H9 (cell line): Measurements from ENCODE around the gene ZBTB38. TPM values are rescaled to one million over a fixed set of nuclear protein-coding genes. Genes with fewer than 3 reads are reported as not detected.

Source experiments
- DNase-seq: peaks from one replicate; pipeline ENCODE4 v3.0.0-alpha.2; 2017
- H2AFZ ChIP-seq: one replicate; pipeline ENCODE4 v1.6.1; 2013; ENCODE audit warnings: mild to moderate bottlenecking, low read length, control low read depth, moderate library complexity
- H2AK5ac ChIP-seq: 2 replicates; pipeline ENCODE4 v1.6.1; 2013; ENCODE audit warnings: low read length, control low read depth, mixed read lengths; ENCODE audit not compliant: insufficient read length
- H2BK120ac ChIP-seq: one replicate; pipeline ENCODE4 v1.6.1; 2013; ENCODE audit warnings: low read depth, mild to moderate bottlenecking, low read length, control low read depth, inconsistent platforms; ENCODE audit not compliant: poor library complexity, severe bottlenecking
- H2BK12ac ChIP-seq: 2 replicates; pipeline ENCODE4 v1.6.1; 2013; ENCODE audit warnings: low read length, control low read depth, mixed read lengths, low read depth; ENCODE audit not compliant: insufficient read length
- H2BK15ac ChIP-seq: 2 replicates; pipeline ENCODE4 v1.6.1; 2013; ENCODE audit warnings: low read depth, low read length, control low read depth
- H2BK20ac ChIP-seq: one replicate; pipeline ENCODE4 v1.6.1; 2013; ENCODE audit warnings: low read depth, mild to moderate bottlenecking, low read length, control low read depth, inconsistent platforms; ENCODE audit not compliant: poor library complexity, severe bottlenecking
- H2BK5ac ChIP-seq: 2 replicates; pipeline ENCODE4 v1.6.1; 2013; ENCODE audit warnings: low read length, control low read depth, mixed read lengths; ENCODE audit not compliant: insufficient read length
- H3K14ac ChIP-seq: 2 replicates; pipeline ENCODE4 v1.6.1; 2013; ENCODE audit warnings: low read length, control low read depth; ENCODE audit not compliant: insufficient read depth
- H3K18ac ChIP-seq: 2 replicates; pipeline ENCODE4 v1.6.1; 2013; ENCODE audit warnings: low read depth, mild to moderate bottlenecking, mixed read lengths, low read length, control low read depth; ENCODE audit not compliant: insufficient read length
- H3K23ac ChIP-seq: 2 replicates; pipeline ENCODE4 v1.6.1; 2013; ENCODE audit warnings: low read length, control low read depth, mixed read lengths, low read depth; ENCODE audit not compliant: insufficient read length
- H3K23me2 ChIP-seq: 2 replicates; pipeline ENCODE4 v1.6.1; 2013; ENCODE audit warnings: low read depth, mild to moderate bottlenecking, mixed read lengths, low read length, control low read depth; ENCODE audit not compliant: insufficient read length, poor library complexity, severe bottlenecking
- H3K27ac ChIP-seq: 2 replicates; pipeline ENCODE4 v1.5.1; 2013; ENCODE audit warnings: low read length, control low read depth, mixed read lengths, low read depth; ENCODE audit not compliant: insufficient read length
- H3K27me3 ChIP-seq: 2 replicates; pipeline ENCODE4 v1.6.1; 2013; ENCODE audit warnings: low read length, control low read depth, inconsistent platforms; ENCODE audit not compliant: insufficient read depth
- H3K4ac ChIP-seq: 2 replicates; pipeline ENCODE4 v1.6.1; 2013; ENCODE audit warnings: low read depth, mild to moderate bottlenecking, control low read depth, inconsistent platforms, low read length, moderate library complexity
- H3K4me1 ChIP-seq: 2 replicates; pipeline ENCODE4 v1.6.1; 2013; ENCODE audit warnings: low read length, control low read depth, inconsistent platforms; ENCODE audit not compliant: insufficient read depth
- H3K4me2 ChIP-seq: 2 replicates; pipeline ENCODE4 v1.6.1; 2013; ENCODE audit warnings: low read length, control low read depth, mixed read lengths; ENCODE audit not compliant: insufficient read length, insufficient read depth
- H3K56ac ChIP-seq: 2 replicates; pipeline ENCODE4 v1.6.1; 2013; ENCODE audit warnings: low read depth, mild to moderate bottlenecking, mixed read lengths, low read length, control low read depth; ENCODE audit not compliant: insufficient read length
- H3K79me1 ChIP-seq: 2 replicates; pipeline ENCODE4 v1.6.1; 2013; ENCODE audit warnings: low read depth, mild to moderate bottlenecking, moderate library complexity, low read length, control low read depth, inconsistent platforms; ENCODE audit not compliant: insufficient read depth, poor library complexity, severe bottlenecking
- H3K79me2 ChIP-seq: 2 replicates; pipeline ENCODE4 v1.6.1; 2013; ENCODE audit warnings: low read length, control low read depth, inconsistent platforms; ENCODE audit not compliant: insufficient read depth
- H3K9ac ChIP-seq: 2 replicates; pipeline ENCODE4 v1.6.1; 2013; ENCODE audit warnings: low read length, control low read depth, mixed read lengths; ENCODE audit not compliant: insufficient read length; ENCODE audit errors: extremely low read depth
- H3K9me3 ChIP-seq: one replicate; pipeline ENCODE4 v1.6.1; 2013; ENCODE audit warnings: low read depth, low read length, inconsistent platforms; ENCODE audit not compliant: control insufficient read depth
- H3T11ph ChIP-seq: one replicate; pipeline ENCODE4 v1.6.1; 2013; ENCODE audit warnings: mild to moderate bottlenecking, low read length, control low read depth, inconsistent platforms
- H4K20me1 ChIP-seq: one replicate; pipeline ENCODE4 v1.6.1; 2013; ENCODE audit not compliant: control insufficient read depth, insufficient read length, insufficient read depth
- H4K5ac ChIP-seq: 2 replicates; pipeline ENCODE4 v1.6.1; 2013; ENCODE audit warnings: low read depth, mild to moderate bottlenecking, mixed read lengths, low read length, control low read depth; ENCODE audit not compliant: insufficient read length
- H4K8ac ChIP-seq: replicated peaks from 2 replicates; pipeline ENCODE4 v1.6.1; 2013; ENCODE audit warnings: low read length, control low read depth, mixed read lengths, low read depth; ENCODE audit not compliant: insufficient read length
- H4K91ac ChIP-seq: 2 replicates; pipeline ENCODE4 v1.6.1; 2013; ENCODE audit warnings: low read depth, mild to moderate bottlenecking, moderate library complexity, mixed read lengths, low read length, control low read depth; ENCODE audit not compliant: insufficient read length
- H3K27ac Mint-ChIP-seq, 3 experiments: 2 replicates in 2 of 3; 3 replicates in 1 of 3; pipeline ENCODE4 v1.8.0; 2020 to 2021; ENCODE audit warnings: mixed read lengths in 3 of 3, mild to moderate bottlenecking in 1 of 3, moderate library complexity in 1 of 3
- H3K27me3 Mint-ChIP-seq: 2 replicates; pipeline ENCODE4 v1.8.0; 2021; ENCODE audit warnings: low read depth, mild to moderate bottlenecking, moderate library complexity, mixed read lengths
- H3K36me3 Mint-ChIP-seq, 3 experiments: 2 replicates in 2 of 3; 3 replicates in 1 of 3; pipeline ENCODE4 v1.8.0; 2020 to 2021; ENCODE audit warnings: low read depth in 3 of 3, mixed read lengths in 3 of 3; ENCODE audit not compliant: insufficient read depth in 1 of 3
- H3K4me1 Mint-ChIP-seq, 2 experiments: 2 replicates each; pipeline ENCODE4 v1.8.0; 2020; ENCODE audit warnings: mixed read lengths in 2 of 2
- H3K4me3 Mint-ChIP-seq, 2 experiments: 2 replicates in 1 of 2; 3 replicates in 1 of 2; pipeline ENCODE4 v1.8.0; 2020 to 2021; ENCODE audit warnings: mild to moderate bottlenecking in 2 of 2, mixed read lengths in 2 of 2, moderate library complexity in 1 of 2
- H3K9me3 Mint-ChIP-seq, 2 experiments: 2 replicates in 1 of 2; 3 replicates in 1 of 2; pipeline ENCODE4 v1.8.0; 2020; ENCODE audit warnings: mild to moderate bottlenecking in 2 of 2, mixed read lengths in 2 of 2, moderate library complexity in 1 of 2
- WGBS: extraction: QIAGEN DNeasy Blood & Tissue Kit; methylation state at CpG from one replicate; pipeline ENCODE4 v1.1.7; 2013; ENCODE audit warnings: missing lambda C conversion rate, low lambda C conversion rate, mixed read lengths; ENCODE audit not compliant: insufficient read length; ENCODE audit errors: extremely low coverage; 5-methylcytosine and 5-hydroxymethylcytosine counted together
- total RNA-seq: library from RNA; stranded (reverse); gene quantifications from 2 replicates; pipeline ENCODE4 v1.2.1, GENCODE V29; 2021
- TF ChIP-seq, protein P1 (sequence below): fragments of 200-600 bp; sonication (generic); conservative IDR thresholded peaks from 3 replicates; pipeline ENCODE4 v1.8.0; 2021; ENCODE audit warnings: antibody characterized with exemption, mild to moderate bottlenecking

Gene ZBTB38
- total RNA-seq, 1 experiment from 2014 or later, result 14.6 TPM

DNA sequence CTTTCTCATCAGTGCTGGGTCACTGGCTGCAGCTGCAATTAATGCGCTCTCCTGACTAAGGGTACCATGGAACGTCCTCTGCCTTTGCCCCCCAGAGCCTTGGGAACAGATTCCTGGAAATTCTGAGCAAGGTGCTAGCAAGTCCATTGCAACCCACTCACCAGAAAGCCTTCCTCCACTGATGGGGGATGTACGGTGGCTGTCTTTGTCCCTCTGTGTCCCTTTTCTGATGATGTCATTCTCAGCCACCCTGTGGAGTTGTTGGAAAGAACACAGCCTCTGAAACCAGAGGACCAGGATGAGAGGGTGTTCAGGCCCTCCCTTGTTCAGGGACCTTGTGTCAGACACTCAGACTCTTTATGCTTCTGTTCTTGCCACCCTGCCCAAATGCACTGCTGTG, 38.1 kb upstream of the ZBTB38 start:
- no peaks in the 10 kb centered on the region for H3K27me3 ChIP-seq
- no peaks in the 10 kb centered on the region for H3K9me3 Mint-ChIP-seq
- H2BK20ac ChIP-seq, result no peak overlapping the region
- no peak overlapping the region for H2BK120ac ChIP-seq
- no peak overlapping the region for H3K27ac Mint-ChIP-seq
- no peak overlapping the region for H3K23ac ChIP-seq
- peaks cover 2% of the 10 kb centered on the region; the same call in 1 of the 2 replicates for H3K4me1 ChIP-seq
- no peak overlapping the region for H4K8ac ChIP-seq
- no peak overlapping the region for H2BK15ac ChIP-seq
- H3K4me1 Mint-ChIP-seq, result peaks cover 17% of the 10 kb centered on the region in 2 experiments
- no peak overlapping the region for H3K18ac ChIP-seq
- H4K91ac ChIP-seq, result no peak overlapping the region
- TF ChIP-seq, protein P1, sequence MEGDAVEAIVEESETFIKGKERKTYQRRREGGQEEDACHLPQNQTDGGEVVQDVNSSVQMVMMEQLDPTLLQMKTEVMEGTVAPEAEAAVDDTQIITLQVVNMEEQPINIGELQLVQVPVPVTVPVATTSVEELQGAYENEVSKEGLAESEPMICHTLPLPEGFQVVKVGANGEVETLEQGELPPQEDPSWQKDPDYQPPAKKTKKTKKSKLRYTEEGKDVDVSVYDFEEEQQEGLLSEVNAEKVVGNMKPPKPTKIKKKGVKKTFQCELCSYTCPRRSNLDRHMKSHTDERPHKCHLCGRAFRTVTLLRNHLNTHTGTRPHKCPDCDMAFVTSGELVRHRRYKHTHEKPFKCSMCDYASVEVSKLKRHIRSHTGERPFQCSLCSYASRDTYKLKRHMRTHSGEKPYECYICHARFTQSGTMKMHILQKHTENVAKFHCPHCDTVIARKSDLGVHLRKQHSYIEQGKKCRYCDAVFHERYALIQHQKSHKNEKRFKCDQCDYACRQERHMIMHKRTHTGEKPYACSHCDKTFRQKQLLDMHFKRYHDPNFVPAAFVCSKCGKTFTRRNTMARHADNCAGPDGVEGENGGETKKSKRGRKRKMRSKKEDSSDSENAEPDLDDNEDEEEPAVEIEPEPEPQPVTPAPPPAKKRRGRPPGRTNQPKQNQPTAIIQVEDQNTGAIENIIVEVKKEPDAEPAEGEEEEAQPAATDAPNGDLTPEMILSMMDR, result no peak
- no peak overlapping the region for H2AK5ac ChIP-seq
- no peaks in the 10 kb centered on the region for H3K36me3 Mint-ChIP-seq
- WGBS, result no CpG with 5 or more reads among the region's 3 CpGs
- no peaks in the 10 kb centered on the region for H3K23me2 ChIP-seq
- H3K9ac ChIP-seq, result no peak overlapping the region
- H3K14ac ChIP-seq, result no peak overlapping the region
- no peak overlapping the region for H3K4me2 ChIP-seq
- H3K27ac ChIP-seq, result no peak overlapping the region
- no peaks in the 10 kb centered on the region for H3K9me3 ChIP-seq
- no peaks in the 10 kb centered on the region for H4K20me1 ChIP-seq
- H3T11ph ChIP-seq, result no peak overlapping the region
- no peak overlapping the region for H4K5ac ChIP-seq
- H2BK12ac ChIP-seq, result no peak overlapping the region
- H3K79me1 ChIP-seq, result no peaks in the 10 kb centered on the region
- no peak overlapping the region for H2BK5ac ChIP-seq
- no peak overlapping the region for H3K4me3 Mint-ChIP-seq
- no peak for DNase-seq
- H3K27me3 Mint-ChIP-seq, result peaks cover 8% of the 10 kb centered on the region
- H3K4ac ChIP-seq, result no peak overlapping the region
- H3K56ac ChIP-seq, result no peak overlapping the region
- H2AFZ ChIP-seq, result no peak overlapping the region
- no peaks in the 10 kb centered on the region for H3K79me2 ChIP-seq
